Upper lobe of left lung (tissue), 6 donors: ENCODE data around the gene TOP3B. TPM values are rescaled to one million over a fixed set of nuclear protein-coding genes. Genes with fewer than 3 reads are reported as not detected.

Source experiments
- ATAC-seq, 2 donors: fragments of 200-7000 bp; cut with Tn5 transposase; one replicate each; pipeline ENCODE4 v1.9.1; 2022; ENCODE audit warnings: mild to moderate bottlenecking in 2 of 2, moderate library complexity in 2 of 2; ENCODE audit not compliant: low FRiP score in 2 of 2
- DNase-seq, 2 donors: peaks; one replicate each; pipeline ENCODE4 v3.0.0-alpha.2; 2019 to 2020
- H3K27ac ChIP-seq, 4 donors: fragments of 200-600 bp; sonication (generic); one replicate each; pipeline ENCODE4 v1.5.1; 2016 to 2019
- H3K27me3 ChIP-seq, 4 donors: fragments of 200-600 bp; sonication (generic); one replicate each; pipeline ENCODE4 v1.5.1; 2017 to 2019
- H3K36me3 ChIP-seq, 4 donors: fragments of 200-600 bp; sonication (generic); one replicate each; pipeline ENCODE4 v1.5.1; 2016 to 2019
- H3K4me1 ChIP-seq, 4 donors: fragments of 200-600 bp; sonication (generic); one replicate each; pipeline ENCODE4 v1.5.1; 2018 to 2019
- H3K4me3 ChIP-seq, 4 donors: fragments of 200-600 bp; sonication (generic); one replicate each; pipeline ENCODE4 v1.5.1; 2017 to 2019; ENCODE audit warnings: mild to moderate bottlenecking in 2 of 4, moderate library complexity in 1 of 4
- H3K9me3 ChIP-seq, 4 donors: fragments of 200-600 bp; sonication (generic); one replicate each; pipeline ENCODE4 v1.5.1; 2018 to 2019
- CTCF ChIP-seq, 6 experiments: fragments of 450-650 bp in 4 of 6; fragments of 200-600 bp in 2 of 6; sonication (generic) in 2 of 6; IDR thresholded peaks; one replicate each; pipeline ENCODE4 v1.5.1; 2016 to 2019; ENCODE audit warnings: antibody characterized with exemption in 6 of 6
- EP300 ChIP-seq, 4 donors: sonication (generic); formaldehyde crosslinking; IDR thresholded peaks; one replicate each; pipeline ENCODE4 v1.5.1; 2017; ENCODE audit warnings: antibody characterized with exemption in 4 of 4, control low read depth in 2 of 4
- POLR2A ChIP-seq, 4 donors: fragments of 450-650 bp; IDR thresholded peaks; one replicate each; pipeline ENCODE4 v1.5.1; 2016 to 2017; ENCODE audit warnings: antibody characterized with exemption in 4 of 4, mild to moderate bottlenecking in 2 of 4
- POLR2AphosphoS5 ChIP-seq, 2 donors: sonication (generic); formaldehyde crosslinking; IDR thresholded peaks; one replicate each; pipeline ENCODE4 v1.5.1; 2017; ENCODE audit warnings: antibody characterized with exemption in 2 of 2
- WGBS, 2 donors: methylation state at CpG; one replicate each; pipeline ENCODE4 v1.1.5; 2017 to 2018; 5-methylcytosine and 5-hydroxymethylcytosine counted together
- total RNA-seq, 6 donors: library from RNA; depleted of rRNA in 4 of 6; stranded (reverse); fragments of >200 nt in 4 of 6; gene quantifications; one replicate each; pipeline versions ENCODE4 v1.1.0 to v1.2.1, GENCODE V29; 2016 to 2021
- donor health status: DM: no; HTN: no; CAD: no; lungs with moderate emphysema.
- donor health status: DM: no; HTN: yes; CAD: no; lungs with severe emphysema.

The TOP3B gene
- total RNA-seq, 6 donors from 2014 or later, result 22.5 to 111 (median 34.0) TPM

GRCh38 chr22:21965762-21966288 lies 16.8 kb downstream of the TOP3B start:
- Histone ChIP-seq H3K36me3 (peaks cover 42 to 100% (median 94%) of the 10 kb centered on the region in 4 donors), H3K27ac (no peak overlapping the region), H3K9me3 (no peaks in the 10 kb centered on the region), H3K4me1 (no peaks in the 10 kb centered on the region), H3K4me3 (no peak overlapping the region), H3K27me3 (no peaks in the 10 kb centered on the region)
- DNase-seq (no peak), ATAC-seq (no peak)
- 95 to 97% methylated on average over 6 of the region's 6 CpGs for WGBS, 2 donors
- no peak for TF ChIP-seq POLR2A (IDR thresholded peaks at IDR 0.05)
- no peak for TF ChIP-seq EP300 (IDR thresholded peaks at IDR 0.05)
- TF ChIP-seq POLR2AphosphoS5 (IDR thresholded peaks at IDR 0.05), result no peak
- TF ChIP-seq CTCF (IDR thresholded peaks at IDR 0.05), result no peak

GRCh38 chr22:21964918-21965484 lies 17.6 kb downstream of the TOP3B start:
- no peak overlapping the region for H3K4me3 ChIP-seq
- TF ChIP-seq CTCF (IDR thresholded peaks at IDR 0.05), result no peak
- TF ChIP-seq POLR2A (IDR thresholded peaks at IDR 0.05), result no peak
- TF ChIP-seq POLR2AphosphoS5 (IDR thresholded peaks at IDR 0.05), result no peak
- no peak for TF ChIP-seq EP300 (IDR thresholded peaks at IDR 0.05)
- no peaks in the 10 kb centered on the region for H3K27me3 ChIP-seq
- ATAC-seq, result no peak
- H3K27ac ChIP-seq, result no peak overlapping the region
- WGBS, 2 donors, result 91 to 94% methylated on average over 5 to 6 of the region's 6 CpGs
- H3K4me1 ChIP-seq, result no peaks in the 10 kb centered on the region
- no peaks in the 10 kb centered on the region for H3K9me3 ChIP-seq
- H3K36me3 ChIP-seq, result peaks cover 41 to 99% (median 90%) of the 10 kb centered on the region in 4 donors
- no peak for DNase-seq

- ATAC-seq, result no peak
- no peak overlapping the region for H3K4me3 ChIP-seq
- no peak overlapping the region for H3K27ac ChIP-seq
- WGBS, 2 donors, result 94 to 95% methylated on average over 3 to 15 of the region's 15 CpGs
- H3K36me3 ChIP-seq, result peaks cover 34 to 99% (median 88%) of the 10 kb centered on the region in 4 donors
- no peaks in the 10 kb centered on the region for H3K4me1 ChIP-seq
- H3K9me3 ChIP-seq, result no peaks in the 10 kb centered on the region
- TF ChIP-seq CTCF (IDR thresholded peaks at IDR 0.05) (no peak), POLR2AphosphoS5 (IDR thresholded peaks at IDR 0.05) (no peak), EP300 (IDR thresholded peaks at IDR 0.05) (no peak), POLR2A (IDR thresholded peaks at IDR 0.05) (no peak)
- DNase-seq, result no peak
- H3K27me3 ChIP-seq, result no peaks in the 10 kb centered on the region
Measured at GRCh38 chr22:21964234-21964633, 18.4 kb downstream of the TOP3B start.

- ATAC-seq, result no peak
- DNase-seq, result peak in 1 of 2 donors; percentile 63
- no peak for TF ChIP-seq POLR2A (IDR thresholded peaks at IDR 0.05)
- Histone ChIP-seq H3K27ac (no peak overlapping the region), H3K4me3 (no peak overlapping the region), H3K4me1 (no peaks in the 10 kb centered on the region), H3K9me3 (no peaks in the 10 kb centered on the region), H3K36me3 (peaks cover 33 to 98% (median 86%) of the 10 kb centered on the region in 4 donors), H3K27me3 (no peaks in the 10 kb centered on the region)
- WGBS, 2 donors, result 98 to 99% methylated on average over 12 to 13 of the region's 19 CpGs
Measured at GRCh38 chr22:21963790-21964211, 18.8 kb downstream of the TOP3B start.

- Histone ChIP-seq H3K27me3 (no peaks in the 10 kb centered on the region), H3K4me1 (no peaks in the 10 kb centered on the region), H3K4me3 (no peak overlapping the region), H3K27ac (no peak overlapping the region), H3K9me3 (no peaks in the 10 kb centered on the region), H3K36me3 (peaks cover 33 to 98% (median 85%) of the 10 kb centered on the region in 4 donors)
- 94 to 97% methylated on average over 7 of the region's 7 CpGs for WGBS, 2 donors
- ATAC-seq (no peak), DNase-seq (no peak)
- TF ChIP-seq POLR2AphosphoS5 (IDR thresholded peaks at IDR 0.05) (no peak), CTCF (IDR thresholded peaks at IDR 0.05) (no peak), POLR2A (IDR thresholded peaks at IDR 0.05) (no peak), EP300 (IDR thresholded peaks at IDR 0.05) (no peak)
Measured at GRCh38 chr22:21963286-21963685, 19.3 kb downstream of the TOP3B start.
